NCI-H526 (cell line): Measurements from ENCODE around the gene RIMS4.
"Not testable (repeated sequence)": the region's sequence is repeated elsewhere in the genome, so short reads cannot be mapped to it uniquely, and the experiment has no call there.

Experiments
- DNase-seq, 2 experiments: peaks; one replicate each; lab custom pipeline; 2025; lab: John Stamatoyannopoulos, UW

Gene RIMS4

DNA sequence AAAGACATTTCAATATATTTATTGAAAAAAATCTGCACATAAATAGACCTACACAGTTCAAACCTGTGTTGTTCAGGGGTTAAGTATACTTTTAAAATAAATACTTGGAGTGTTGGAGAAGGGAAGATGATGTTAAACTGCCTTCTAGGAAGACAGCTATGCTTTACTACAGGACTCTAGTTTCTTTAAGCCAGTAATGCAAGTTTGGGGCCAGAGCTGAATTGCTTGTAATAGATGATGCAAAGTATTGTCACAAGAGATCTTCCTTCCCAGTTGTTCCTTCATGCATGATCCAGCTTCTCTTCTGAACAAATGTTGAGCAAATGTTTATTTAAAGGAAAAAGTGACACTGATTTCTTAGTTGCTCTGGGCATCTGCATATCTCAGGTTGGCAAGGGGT is 20.2 kb upstream of the RIMS4 start:
- no peak for DNase-seq

DNA sequence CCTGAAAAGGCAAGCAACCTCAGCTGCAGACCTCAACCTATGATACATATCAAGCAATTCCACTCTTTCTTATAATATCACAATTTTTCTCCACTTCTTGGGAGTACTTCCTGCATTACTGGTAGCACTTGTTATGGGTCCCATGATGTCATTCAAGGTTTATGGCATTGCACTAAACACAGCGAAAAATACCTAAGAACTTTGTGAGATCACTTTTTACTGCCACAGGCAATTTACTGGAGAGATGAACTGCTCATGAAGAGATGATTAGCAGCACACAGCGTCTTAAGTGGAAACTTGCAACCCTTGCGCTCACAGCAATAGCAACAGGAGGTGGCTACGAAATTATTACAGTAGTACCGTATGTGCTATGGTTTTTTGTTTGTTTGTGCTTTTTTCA is 19.3 kb upstream of the RIMS4 start:
- DNase-seq = no peak

DNA sequence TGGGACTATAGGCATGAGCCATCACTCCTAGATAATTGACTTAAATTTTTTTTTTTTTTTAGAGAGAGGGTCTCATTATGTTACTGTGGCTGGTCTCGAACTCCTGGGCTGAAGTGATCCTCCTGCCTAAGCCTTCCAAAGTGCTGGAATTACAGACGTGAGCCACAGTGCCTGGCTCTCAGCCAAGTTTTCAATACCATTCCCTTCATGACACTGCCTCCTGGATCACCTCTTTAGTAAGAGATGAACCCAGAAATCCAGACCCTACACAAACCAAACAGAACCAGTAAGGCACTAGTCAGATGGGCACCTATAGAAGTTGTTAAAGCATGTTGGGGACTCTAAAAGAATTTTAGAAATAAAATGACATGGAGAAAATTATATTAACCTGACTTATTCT is 18.3 kb upstream of the RIMS4 start:
- no peak for DNase-seq

DNA sequence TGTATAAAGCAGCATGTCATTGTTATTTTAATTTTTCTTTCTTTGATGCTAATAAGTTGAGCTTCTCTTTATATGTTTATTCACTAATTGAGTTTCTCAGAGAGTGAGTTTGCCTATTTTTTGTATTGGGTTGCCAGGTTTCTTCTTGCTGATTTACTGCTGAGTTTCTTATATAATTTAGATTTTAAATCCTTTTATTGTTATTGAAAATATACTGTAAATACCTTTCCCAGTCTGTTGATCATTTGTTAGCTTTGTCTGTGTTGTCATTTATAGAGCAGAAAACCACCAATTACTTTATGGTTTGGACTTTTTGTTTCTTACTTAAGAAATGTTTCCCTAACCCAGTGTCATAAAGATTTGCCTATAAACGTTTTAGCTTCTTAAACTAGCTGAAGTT is 17.1 kb upstream of the RIMS4 start:
- DNase-seq = no peak

DNA sequence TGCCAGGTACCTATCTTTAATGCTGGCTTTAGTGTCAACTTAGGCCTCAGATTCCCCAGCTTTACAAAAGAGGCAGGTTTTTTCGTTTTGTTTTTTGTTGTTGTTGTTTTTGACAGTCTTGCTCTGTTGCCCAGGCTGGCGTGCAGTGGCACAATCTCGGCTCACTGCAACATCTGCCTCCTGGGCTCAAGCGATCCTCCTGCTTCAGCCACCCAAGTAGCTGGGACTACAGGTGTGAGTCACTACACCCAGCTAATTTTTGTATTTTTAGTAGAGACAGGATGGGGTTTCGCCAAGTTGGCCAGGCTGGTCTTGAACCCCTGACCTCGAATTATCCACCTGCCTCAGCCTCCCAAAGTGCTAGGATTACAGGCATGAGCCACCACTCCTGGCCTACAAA is 11.2 kb upstream of the RIMS4 start:
- DNase-seq = not testable (repeated sequence)

DNA sequence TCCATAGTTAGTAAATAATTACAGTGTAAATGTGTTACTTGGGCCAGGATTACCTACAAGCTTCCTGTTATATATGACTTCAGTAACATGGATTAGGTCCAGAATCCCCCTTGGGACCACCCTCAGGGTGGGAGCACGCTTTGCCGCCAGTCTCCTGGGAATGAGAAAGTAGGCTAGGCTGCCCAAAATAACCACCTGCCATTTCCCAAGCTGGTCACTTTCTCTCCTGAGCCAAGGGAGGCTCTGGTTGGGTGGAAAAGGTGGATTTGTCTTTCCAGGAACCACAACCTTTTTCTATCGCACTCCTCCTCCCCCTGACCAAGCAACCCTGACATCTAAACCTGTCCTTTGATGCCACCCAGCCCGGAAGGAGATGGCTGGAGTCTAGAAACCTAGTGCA is 9.6 kb upstream of the RIMS4 start:
- DNase-seq = no peak

DNA sequence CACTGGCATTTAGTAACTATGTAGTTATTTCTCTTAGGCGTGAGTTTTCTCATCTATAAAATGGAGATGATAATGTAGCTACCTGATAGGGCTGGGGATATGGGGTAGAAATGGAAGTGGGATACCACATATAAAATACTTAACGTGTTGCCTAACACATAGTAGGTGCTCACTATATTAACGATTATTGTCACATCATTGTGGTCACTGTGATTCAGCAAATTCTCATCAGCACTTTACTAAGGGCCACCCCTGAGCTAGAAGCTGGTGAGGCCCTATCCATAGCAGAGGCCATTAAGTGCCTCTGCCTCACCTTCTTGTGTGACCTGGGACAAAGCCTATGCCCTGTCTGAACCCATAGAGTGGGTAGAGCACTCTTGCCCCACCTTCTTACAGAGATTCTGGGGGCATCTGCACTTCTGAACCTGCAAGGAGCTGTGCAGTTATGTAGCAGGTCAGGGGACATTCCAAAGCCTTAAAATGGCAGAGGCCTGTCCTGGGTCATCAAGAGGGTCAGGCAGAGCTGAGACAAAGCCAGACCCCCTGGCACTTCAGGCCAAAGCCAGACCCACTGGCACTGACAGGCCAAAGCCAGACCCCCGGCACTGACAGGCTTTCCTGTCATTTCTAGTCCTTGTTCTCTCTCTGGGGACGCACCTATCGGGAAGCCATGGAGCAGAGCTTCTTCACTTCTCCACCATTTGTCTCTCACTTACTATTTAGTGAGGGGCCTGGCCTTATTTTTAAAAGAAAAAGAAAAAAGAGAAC is 7.0 kb upstream of the RIMS4 start:
- DNase-seq = no peak

DNA sequence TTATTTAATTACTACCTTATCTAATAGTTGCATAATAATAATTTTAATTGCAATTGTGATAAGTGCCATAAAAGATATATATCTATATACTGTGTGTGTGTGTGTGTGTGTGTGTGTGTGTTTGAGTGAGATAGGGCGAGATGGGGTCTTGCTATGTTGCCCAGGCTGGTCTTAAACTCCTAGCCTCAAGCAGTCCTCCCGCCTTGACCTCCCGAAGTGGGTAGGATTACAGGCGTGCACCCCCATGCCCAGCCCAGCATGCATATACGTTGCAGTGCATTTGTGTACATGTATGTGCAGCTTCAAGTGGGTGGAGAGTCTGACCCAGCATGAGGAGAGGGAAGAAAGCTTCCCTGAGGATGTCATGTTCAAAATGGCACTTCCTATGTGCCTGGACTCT is 4.6 kb upstream of the RIMS4 start:
- no peak for DNase-seq

DNA sequence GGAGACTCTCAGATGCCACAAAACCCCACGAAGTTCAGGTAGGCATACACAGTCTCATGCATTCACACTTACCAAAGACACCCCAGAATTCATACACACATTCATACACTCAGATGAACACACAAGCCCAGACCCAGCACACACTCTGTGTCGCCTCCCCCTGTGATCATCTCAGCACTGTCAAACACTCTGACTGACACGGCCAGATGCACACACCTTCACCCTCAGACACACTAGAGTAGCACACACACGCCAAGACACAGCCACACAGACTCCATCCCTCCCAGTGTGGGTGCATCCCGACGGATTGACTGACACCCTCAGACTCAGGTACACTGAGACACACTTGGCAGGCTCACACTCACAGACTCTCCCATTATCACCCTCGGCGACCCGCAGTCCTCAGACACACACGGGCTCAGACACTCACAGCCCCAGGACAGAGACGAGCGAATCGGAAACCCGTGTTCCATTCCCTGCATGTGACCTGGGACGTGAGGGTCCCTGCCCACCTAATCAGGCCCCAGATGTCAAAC is 872 bp upstream of the RIMS4 start:
- no peak for DNase-seq

DNA sequence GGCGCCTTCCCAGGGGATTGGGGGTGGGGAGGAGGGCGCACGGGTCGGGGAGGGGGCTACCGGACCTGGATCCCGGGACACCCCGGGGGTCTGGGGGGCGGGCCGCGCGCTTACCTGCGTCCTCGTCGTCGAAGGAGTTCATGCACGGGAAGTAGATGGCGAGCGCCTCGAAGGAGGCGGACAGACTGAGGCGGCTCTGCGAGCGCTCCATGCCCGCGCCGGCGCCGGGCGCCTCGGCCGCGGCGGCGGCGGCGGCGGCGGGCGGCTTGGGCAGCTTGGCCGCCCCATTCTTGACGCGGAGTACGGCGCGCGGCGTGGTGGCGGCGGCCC is 320 bp downstream of the RIMS4 start:
- DNase-seq = peak in 1 of 2 experiments; percentile 62

DNA sequence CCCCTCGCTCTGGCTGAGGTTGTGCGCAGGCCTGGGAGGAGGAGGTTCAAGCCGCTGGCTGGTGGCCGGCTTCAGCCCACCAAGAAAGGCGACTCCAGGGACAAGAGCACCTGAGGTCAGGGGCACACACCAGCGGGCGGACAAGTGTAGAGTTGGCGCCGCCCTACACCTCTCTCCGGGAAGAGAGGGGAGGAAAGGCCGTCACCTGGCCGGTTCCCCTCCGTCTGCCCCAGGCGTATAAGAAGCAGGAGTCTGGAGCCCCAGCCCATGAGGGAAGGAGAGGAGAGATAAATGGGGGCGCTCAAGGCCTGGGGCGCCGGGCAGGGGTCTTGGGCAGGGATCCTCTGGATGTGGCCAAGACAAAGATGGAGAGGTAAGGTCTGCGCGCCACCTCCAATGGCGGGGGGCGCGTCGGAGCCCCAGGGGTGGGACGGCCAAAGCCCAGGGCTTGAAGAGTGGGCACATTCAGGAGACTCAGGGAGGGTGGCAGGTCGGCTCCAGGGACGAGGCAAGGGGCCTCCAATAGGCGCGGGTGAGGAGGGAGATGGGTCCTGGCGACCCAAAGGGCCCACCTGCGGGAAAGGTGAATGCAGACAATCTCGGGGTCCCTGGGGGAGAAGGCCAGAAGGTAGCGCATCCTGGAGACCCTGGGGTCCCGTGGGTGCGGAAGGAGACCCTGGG is 826 bp downstream of the RIMS4 start:
- peak in 1 of 2 experiments; percentile 26 for DNase-seq

DNA sequence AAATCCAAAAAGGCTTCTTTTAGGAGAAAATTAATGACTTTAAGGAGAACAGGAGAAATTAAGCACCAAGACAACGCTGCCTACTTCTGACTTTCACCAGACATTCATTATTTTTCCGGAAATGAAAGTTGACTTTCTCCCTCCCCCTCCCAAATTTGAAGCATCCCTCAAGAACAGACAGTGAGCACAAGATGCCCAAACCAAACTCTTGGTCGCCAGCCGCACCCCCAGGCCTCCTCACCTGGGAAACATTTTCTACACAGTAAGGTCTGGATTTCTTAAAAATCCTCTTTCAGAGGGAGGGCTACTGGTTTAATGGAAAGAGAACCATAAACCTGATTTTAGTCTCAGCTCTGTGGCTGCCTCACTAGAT is 2.7 kb downstream of the RIMS4 start:
- DNase-seq = no peak

DNA sequence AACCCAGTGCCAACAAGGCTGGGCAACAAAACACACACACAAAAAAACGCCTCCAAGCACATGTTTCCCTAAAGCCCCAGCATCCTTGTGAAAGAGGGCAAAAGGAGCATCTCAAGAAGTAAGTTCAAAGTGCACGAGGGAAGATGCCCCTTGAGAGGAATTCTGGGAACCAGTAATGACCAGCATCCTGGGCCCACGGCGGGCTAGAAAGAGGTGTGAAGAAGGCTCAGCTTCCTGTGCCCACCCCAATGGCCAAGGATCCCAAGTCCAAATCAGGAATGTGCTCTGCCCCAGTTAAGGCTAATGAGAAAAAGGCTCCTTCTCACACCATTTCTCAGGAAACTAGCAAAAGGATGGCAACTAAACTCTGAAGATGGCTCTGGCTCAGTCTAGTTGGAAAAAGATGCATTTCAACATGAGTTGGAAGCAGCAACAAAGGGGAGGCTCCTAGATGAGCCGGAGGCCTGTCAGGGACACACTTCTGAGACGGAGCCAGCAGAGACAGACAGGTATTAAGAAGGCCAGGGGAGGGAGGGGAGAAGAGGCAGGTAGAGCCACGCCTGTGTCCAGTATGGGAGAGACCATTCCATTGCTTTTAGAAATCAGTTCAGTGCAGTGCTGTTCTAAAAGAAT is 3.2 kb downstream of the RIMS4 start:
- no peak for DNase-seq

DNA sequence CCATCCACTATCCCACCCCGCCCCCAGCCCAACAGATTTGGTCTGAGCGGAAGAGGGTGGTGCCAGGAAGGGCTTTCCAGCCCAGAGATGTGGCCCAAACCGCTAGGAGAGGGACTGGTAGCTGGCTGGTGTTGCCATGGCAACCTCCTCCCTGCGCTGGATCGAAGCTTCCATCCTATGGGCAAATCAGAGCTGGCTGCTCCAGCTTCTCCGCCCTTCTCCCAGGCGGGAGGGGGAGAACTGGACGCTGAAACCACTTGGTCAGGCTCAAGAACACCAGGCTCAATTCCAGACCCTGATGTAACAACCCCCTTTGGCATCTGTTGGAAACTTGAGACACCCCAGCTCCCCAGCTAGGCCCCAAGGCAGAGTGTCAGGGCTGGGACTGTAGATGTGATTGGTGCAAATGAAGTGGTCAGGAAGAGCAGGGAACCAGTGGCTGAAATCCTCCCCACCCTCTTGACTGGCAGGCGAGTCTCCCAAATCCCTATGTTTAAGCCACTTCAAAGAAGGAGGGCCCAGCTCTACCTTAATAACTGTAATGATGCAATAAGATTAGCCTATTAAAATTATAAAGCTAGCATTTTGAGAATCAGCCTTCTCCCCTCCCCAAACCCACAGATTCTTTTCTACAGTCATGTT is 4.2 kb downstream of the RIMS4 start:
- DNase-seq = peak in 1 of 2 experiments; percentile 24

DNA sequence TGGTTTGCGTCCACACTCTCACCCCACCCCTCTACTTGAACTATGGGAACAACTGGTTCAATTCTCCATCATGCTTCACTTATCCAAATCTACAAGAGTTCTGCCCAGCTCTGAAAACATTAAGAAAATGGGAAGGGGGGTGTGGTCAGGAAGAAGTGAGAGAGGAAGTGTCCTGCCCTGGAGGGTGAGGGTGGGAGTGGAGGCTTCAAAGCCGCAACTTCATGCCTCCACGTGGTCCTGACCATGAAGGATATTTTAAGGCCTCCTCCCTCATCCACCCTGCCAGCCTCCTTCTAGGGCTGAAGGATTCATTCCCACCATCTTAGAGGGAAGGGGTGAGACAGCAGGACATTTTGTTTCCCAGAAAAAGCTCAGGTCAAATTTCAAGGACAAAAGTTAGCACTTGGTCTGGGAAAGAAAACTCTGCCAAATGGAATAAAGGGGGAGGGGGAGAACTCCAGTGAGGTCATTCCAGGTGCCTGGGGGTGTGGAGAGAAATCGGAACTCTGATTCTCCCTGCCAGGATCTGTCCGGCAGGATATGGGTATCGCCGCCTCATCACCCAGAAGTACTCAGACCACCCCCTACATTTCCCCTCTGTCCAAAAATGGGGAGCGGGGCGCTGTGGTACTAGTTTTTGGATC is 4.9 kb downstream of the RIMS4 start:
- DNase-seq = no peak

DNA sequence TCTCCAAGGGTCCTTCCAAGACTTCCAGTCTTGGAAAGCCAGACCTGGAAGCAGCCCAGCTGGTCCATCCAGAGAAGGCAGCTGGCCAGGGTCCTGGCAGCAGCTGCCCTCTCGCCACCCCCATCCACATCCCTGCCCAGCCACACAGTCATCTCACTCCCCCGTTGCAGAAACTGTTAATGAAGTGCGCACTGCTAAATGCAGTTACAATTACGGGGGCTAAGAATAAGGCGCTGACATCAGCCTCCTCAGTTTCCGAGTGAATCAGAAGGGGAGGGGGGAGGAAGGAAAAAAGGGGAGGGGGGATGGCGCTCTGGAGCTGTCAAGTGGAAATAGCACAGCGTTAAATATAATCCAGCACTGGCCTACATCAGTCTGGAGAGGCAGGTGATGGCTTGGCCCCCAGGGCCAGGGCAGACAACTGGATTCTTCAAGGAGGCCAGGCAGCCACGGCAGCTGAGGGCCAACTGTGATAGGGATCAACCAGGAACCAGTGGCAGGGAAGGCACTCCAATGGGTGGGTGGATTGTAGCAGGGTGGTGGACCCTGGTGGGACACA is 6.9 kb downstream of the RIMS4 start:
- DNase-seq = peak in 1 of 2 experiments; percentile 10

DNA sequence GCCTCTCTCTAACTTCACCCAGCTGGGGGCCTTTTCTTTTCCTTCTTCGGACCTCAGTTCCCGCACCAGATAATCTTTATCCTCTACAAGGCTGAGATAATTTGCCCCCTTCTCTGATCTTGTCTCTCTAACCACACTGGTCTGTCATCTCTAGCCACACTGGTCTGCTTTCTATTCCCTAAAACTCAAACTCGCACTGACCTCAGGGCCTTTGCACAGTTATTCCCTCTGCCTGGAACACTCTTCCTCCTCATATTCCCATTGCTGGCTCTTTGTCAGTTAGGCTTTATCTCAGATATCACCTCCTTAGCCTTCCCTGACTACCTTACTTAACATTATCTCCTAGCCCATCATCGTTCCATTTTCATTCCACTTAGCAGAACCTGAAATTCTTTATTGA is 7.6 kb downstream of the RIMS4 start:
- no peak for DNase-seq

DNA sequence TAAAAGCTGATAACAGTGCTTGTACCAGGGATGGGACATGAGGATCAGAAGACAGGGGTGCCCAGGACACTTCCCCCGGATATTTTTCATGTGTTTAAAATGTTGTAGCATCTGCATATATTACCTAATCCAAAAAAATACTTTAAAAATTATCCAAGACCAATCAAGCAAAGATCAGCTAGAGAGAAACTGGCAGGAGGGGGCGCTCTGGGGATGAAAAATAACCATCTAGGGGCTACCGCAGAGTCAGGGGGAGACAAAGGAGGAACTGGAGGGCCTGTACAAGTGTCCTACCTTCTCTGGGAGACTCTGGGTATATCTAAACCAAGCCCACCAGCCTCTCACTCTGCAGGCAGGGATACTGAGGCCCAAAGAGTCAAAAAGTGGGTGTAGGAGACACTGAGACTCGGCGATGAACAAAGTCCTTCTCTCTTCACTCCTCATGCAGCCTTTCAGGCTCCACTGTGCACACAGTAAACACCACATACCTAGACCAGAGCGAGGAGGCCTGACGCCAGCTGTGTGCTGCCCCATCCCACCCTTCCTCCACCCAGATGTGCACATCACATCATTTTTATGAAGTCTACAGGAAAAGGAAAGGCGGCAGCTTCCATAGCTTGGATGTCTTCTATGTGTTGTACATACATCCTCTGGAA is 9.8 kb downstream of the RIMS4 start:
- peak in 1 of 2 experiments; percentile 14 for DNase-seq

DNA sequence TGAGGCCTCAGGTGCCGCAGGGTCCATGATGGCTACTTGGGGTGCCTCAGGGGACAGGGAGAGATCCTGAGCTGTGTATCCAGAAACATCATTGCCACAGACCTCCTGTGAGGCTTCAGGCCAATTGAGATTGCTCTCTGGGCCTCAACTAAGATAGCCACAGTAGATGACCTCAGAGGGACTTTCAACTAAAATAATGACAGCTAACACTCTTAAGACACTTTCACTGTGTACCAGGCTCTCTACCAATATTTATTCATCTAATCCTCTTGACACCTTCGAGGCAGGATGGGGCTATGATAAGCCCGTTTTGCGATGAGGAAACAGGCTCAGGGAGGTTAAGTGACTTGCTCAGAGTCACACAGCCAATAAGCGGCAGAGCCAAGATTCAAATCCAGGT is 10.7 kb downstream of the RIMS4 start:
- no peak for DNase-seq

DNA sequence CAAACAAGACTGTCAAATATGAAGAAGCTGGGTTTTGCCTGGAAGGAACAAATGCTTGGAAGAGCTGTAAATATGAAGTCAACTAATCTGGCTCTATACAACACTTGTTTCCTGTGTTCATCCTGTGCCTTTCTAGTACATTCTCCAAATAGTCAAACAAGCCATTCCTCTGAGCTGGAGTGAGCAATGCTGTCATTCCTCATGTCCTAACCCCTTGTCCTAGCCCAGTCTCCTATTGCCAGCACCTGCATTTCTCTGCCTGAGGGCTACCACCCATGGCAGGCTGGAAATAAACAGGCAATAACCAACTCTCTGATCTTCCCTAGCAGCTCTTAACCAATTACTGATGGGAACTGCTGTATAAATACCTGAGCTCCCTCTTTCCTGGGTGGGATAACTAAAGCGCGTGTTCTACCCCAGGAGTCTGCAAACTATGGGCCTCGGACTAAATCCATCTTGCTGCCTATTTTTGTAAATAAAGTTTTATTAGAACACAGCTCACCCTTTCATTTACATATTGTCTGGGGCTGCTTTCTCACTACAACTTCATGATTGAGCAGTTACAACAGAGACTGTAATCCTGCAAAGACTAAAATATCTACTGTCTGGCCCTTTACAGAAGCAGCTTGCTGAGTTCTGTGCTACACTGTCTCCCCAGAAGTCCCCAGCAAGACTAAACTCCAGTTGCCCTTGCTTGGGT is 13.4 kb downstream of the RIMS4 start:
- DNase-seq = no peak

DNA sequence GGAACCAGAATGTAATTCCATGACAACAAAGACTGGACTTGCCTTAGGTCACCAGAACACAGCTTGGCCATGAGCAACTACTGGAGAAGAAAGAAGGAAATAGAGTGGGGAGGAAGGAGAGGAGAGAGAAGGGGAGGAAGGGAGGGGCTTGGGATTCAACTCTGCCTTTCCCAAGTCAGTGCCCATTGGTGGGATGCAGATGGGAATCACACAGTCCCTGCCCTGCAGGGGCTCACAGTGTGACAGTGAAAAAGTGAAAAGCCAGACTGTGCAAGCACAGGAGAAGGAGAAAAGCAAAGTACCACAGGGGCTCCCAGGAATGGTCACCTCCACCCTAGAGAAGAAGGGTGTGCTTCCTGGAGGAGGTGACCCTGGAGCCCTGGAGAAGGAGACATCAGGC is 14.0 kb downstream of the RIMS4 start:
- no peak for DNase-seq
